Stomach (tissue), 9 donors: ENCODE results near the gene MPZL1. TPM values are rescaled to one million over a fixed set of nuclear protein-coding genes. Genes with fewer than 3 reads are reported as not detected.

Source experiments
- DNase-seq, 2 donors: peaks; one replicate each; pipeline versions ENCODE4 v3.0.0 to v3.0.0-alpha.2; 2013 to 2019
- H3K27ac ChIP-seq, 5 donors: fragments of 200-600 bp in 4 of 5; sonication (generic) in 4 of 5; one replicate each; pipeline ENCODE4 v1.5.1; 2013 to 2019; ENCODE audit warnings: mild to moderate bottlenecking in 1 of 5, moderate library complexity in 1 of 5
- H3K27me3 ChIP-seq, 3 donors: fragments of 200-600 bp; sonication (generic); one replicate each; pipeline ENCODE4 v1.5.1; 2017 to 2019; ENCODE audit warnings: mixed run types in 1 of 3
- H3K36me3 ChIP-seq, 4 donors: fragments of 200-600 bp; sonication (generic); 1 replicate in 3 of 4; 2 replicates in 1 of 4; pipeline ENCODE4 v1.5.1; 2016 to 2019
- H3K4me1 ChIP-seq, 4 donors: fragments of 200-600 bp; sonication (generic); one replicate each; pipeline ENCODE4 v1.5.1; 2016 to 2019
- H3K4me3 ChIP-seq, 4 donors: fragments of 200-600 bp; sonication (generic) in 3 of 4; one replicate each; pipeline ENCODE4 v1.5.1; 2016 to 2019; ENCODE audit warnings: mild to moderate bottlenecking in 1 of 4
- H3K9me3 ChIP-seq, 4 donors: fragments of 200-600 bp; sonication (generic); one replicate each; pipeline ENCODE4 v1.5.1; 2016 to 2019
- CTCF ChIP-seq, 7 experiments: fragments of 450-650 bp in 4 of 7; fragments of 200-600 bp in 3 of 7; sonication (generic) in 3 of 7; IDR thresholded peaks; one replicate each; pipeline ENCODE4 v1.5.1; 2016 to 2019; ENCODE audit warnings: antibody characterized with exemption in 7 of 7, control low read depth in 2 of 7, mild to moderate bottlenecking in 1 of 7
- EP300 ChIP-seq: sonication (generic); formaldehyde crosslinking; IDR thresholded peaks from one replicate; pipeline ENCODE4 v1.6.1; 2017; ENCODE audit warnings: antibody characterized with exemption
- POLR2A ChIP-seq, 4 donors: fragments of 450-650 bp; IDR thresholded peaks; one replicate each; pipeline ENCODE4 v1.6.1; 2016; ENCODE audit warnings: antibody characterized with exemption in 4 of 4, control low read depth in 2 of 4, mild to moderate bottlenecking in 1 of 4, moderate library complexity in 1 of 4
- POLR2AphosphoS5 ChIP-seq, 3 donors: sonication (generic); formaldehyde crosslinking; IDR thresholded peaks; one replicate each; pipeline ENCODE4 v1.6.1; 2016; ENCODE audit warnings: antibody characterized with exemption in 3 of 3
- WGBS, 5 donors: extraction: QIAGEN DNeasy Blood & Tissue Kit in 3 of 5; methylation state at CpG; one replicate each; pipeline versions ENCODE4 v1.1.5 to v1.1.7; 2013 to 2018; 5-methylcytosine and 5-hydroxymethylcytosine counted together
- intact Hi-C: fragments of 100-400 bp; cut with DNase I; formaldehyde crosslinking; loops from one replicate; pipeline ENCODE4 v1.15.1; 2023; ENCODE audit warnings: low total_unique reads
- polyA plus RNA-seq, 3 donors: library from polyadenylated mRNA; stranded (reverse); fragments of 200-250 nt; gene quantifications; one replicate each; pipeline ENCODE4 v1.2.3, GENCODE V29; 2013
- total RNA-seq, 5 donors: library from RNA; depleted of rRNA; stranded (reverse); fragments of >200 nt; gene quantifications; one replicate each; pipeline versions ENCODE4 v1.1.0 to v1.2.3, GENCODE V29; 2014 to 2016
- donor health status: healthy with polysubstance abuse.
- donor health status: Bipolar disorder and iron deficiency.
- donor health status: healthy.

Gene MPZL1
- total and polyA plus RNA-seq, 8 donors: 7.2 to 115 (median 30.6) TPM

GRCh38 chr1:167751676-167752075, 29.9 kb downstream of the MPZL1 start:
- Histone ChIP-seq H3K36me3 (no peaks in the 10 kb centered on the region), H3K4me3 (no peak overlapping the region), H3K27ac (peak overlapping the region in 1 of 5 donors; percentile 85), H3K4me1 (peaks cover 32 to 100% (median 62%) of the 10 kb centered on the region in 4 donors), H3K27me3 (no peaks in the 10 kb centered on the region), H3K9me3 (no peaks in the 10 kb centered on the region)
- no peak for DNase-seq
- no peak for TF ChIP-seq EP300
- intact Hi-C loops: no loop called here
- WGBS, 5 donors: 80 to 97% (median 90%) methylated on average over 1 of the region's 1 CpG

DNA sequence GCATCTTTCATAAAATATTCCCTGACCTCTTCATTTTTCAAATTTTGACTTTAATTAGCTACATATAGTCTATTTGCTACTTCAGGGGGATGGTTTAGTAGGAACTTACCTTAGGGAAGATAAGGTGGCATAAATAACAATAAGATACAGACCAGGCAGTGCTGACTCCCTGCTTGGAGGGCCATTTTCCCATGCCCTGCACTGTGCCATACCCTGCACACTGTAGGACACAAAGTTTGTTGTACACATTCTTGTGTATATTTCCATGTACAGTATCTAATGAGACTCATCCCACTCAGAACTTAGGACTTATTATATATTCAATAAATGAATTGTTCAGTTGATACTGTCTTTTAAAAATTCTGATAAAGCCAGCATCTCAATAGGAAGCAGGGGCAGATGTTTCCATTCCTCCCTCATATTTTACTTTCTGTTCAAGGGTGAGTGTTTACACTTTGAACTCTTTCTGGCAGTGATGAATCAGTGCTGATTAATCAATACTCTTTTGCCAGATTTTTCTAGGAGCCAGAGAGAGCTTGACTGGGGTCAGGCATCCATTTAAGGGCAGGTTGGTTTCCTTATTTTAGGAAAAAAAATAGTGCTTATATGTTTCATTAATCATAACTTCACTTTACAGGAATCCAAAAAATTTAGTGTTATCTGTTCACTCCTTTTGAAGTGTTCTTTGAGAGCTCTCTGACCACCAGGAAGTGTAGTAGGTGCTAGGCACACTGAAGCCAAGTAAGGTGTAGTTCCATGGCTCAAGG, 30.6 kb downstream of the MPZL1 start:
- Histone ChIP-seq H3K9me3 (no peaks in the 10 kb centered on the region), H3K4me1 (peaks cover 39 to 100% (median 67%) of the 10 kb centered on the region in 4 donors), H3K4me3 (no peak overlapping the region), H3K36me3 (no peaks in the 10 kb centered on the region), H3K27me3 (no peaks in the 10 kb centered on the region), H3K27ac (peak overlapping the region; percentile 67 to 85 (median 68))
- DNase-seq: no peak
- TF ChIP-seq CTCF (IDR thresholded peaks at IDR 0.05): no peak
- TF ChIP-seq POLR2AphosphoS5 (IDR thresholded peaks at IDR 0.05): no peak
- no peak for TF ChIP-seq POLR2A (IDR thresholded peaks at IDR 0.05)
- no peak for TF ChIP-seq EP300
- intact Hi-C loops: no loop called here

- TF ChIP-seq CTCF (IDR thresholded peaks at IDR 0.05) (no peak), POLR2A (IDR thresholded peaks at IDR 0.05) (no peak), EP300 (no peak)
- intact Hi-C loops: no loop called here
- Histone ChIP-seq H3K4me1 (peaks cover 35 to 85% (median 60%) of the 10 kb centered on the region in 4 donors), H3K4me3 (no peak overlapping the region), H3K27ac (peak overlapping the region in 3 of 5 donors; percentile 4 to 56 (median 41)), H3K27me3 (no peaks in the 10 kb centered on the region), H3K9me3 (no peaks in the 10 kb centered on the region), H3K36me3 (no peaks in the 10 kb centered on the region)
- DNase-seq: no peak
- 34 to 62% (median 43%) methylated on average over 3 of the region's 3 CpGs for WGBS, 5 donors
Observed at GRCh38 chr1:167755654-167756053, 33.9 kb downstream of the MPZL1 start.

GRCh38 chr1:167756730-167757405, 35.1 kb downstream of the MPZL1 start:
- no peak overlapping the region for H3K4me3 ChIP-seq
- no peaks in the 10 kb centered on the region for H3K36me3 ChIP-seq
- intact Hi-C loops: no loop called here
- H3K9me3 ChIP-seq: no peaks in the 10 kb centered on the region
- no peaks in the 10 kb centered on the region for H3K27me3 ChIP-seq
- TF ChIP-seq CTCF (IDR thresholded peaks at IDR 0.05): no peak
- peak; percentile 29 to 34 (median 33) for TF ChIP-seq POLR2AphosphoS5 (IDR thresholded peaks at IDR 0.05)
- WGBS, 5 donors: 15 to 38% (median 25%) methylated on average over 7 of the region's 7 CpGs
- H3K4me1 ChIP-seq: peaks cover 35 to 83% (median 63%) of the 10 kb centered on the region in 4 donors
- H3K27ac ChIP-seq: peak overlapping the region; percentile 57 to 74 (median 66)
- peak in 1 of 2 donors; percentile 72 for DNase-seq
